Body of pancreas (tissue), 4 donors: Measurements from ENCODE around the gene NXPH3.

ENCODE experiments used
- CTCF ChIP-seq, 7 experiments: fragments of 450-650 bp in 4 of 7; fragments of 200-600 bp in 3 of 7; sonication (generic) in 3 of 7; IDR thresholded peaks; one replicate each; pipeline ENCODE4 v1.5.1; 2016 to 2019; ENCODE audit warnings: antibody characterized with exemption in 7 of 7
- POLR2A ChIP-seq, 3 donors: fragments of 450-650 bp; IDR thresholded peaks; one replicate each; pipeline ENCODE4 v1.6.1; 2016; ENCODE audit warnings: antibody characterized with exemption in 3 of 3, mild to moderate bottlenecking in 2 of 3

- TF ChIP-seq CTCF (IDR thresholded peaks at IDR 0.05): no peak
- no peak for TF ChIP-seq POLR2A (IDR thresholded peaks at IDR 0.05)
Observed at GRCh38 chr17:49567104-49567521, 8.6 kb upstream of the NXPH3 start.
